ENCODE results near the gene CTPS2.

The CTPS2 gene

DNA sequence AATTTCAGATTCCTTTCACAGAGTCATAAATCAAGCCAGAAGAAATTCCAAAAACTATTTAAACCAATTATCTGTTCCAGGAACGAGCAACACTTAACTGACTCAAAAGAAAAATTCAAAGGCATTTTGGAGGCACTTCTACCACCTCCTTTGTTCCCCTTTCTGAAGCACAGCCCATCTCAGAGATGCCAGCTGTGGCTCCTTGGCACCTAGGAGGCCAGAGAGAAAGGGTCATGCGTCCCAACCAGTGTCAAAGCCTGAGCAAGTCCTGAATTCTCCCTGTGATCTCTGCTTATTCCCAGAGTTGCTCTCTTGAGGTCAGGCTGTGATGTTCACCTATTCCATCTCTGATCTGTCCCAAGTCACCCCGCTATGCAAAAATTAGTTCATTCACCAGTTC lies 167.5 kb downstream of the CTPS2 start:
- Histone ChIP-seq H3K9me3 (ENCODE audit: control insufficient read depth, low read depth, low read length) (no peaks in the 10 kb centered on the region), H3K4me3 (ENCODE audit: low read length) (no peak overlapping the region), H3K27ac (ENCODE audit: low read length) (no peak overlapping the region), H3K36me3 (ENCODE audit: control insufficient read depth, low read depth, low read length) (no peaks in the 10 kb centered on the region), H3K9ac (ENCODE audit: low read length) (no peak overlapping the region), H3K27me3 (ENCODE audit: control insufficient read depth, insufficient read depth, low read length) (no peaks in the 10 kb centered on the region), H3K4me1 (ENCODE audit: control insufficient read depth, low read depth, low read length) (peaks cover 6% of the 10 kb centered on the region)
